ENCODE data around the gene GALNT7.

GRCh38 chr4:173318240-173318639, 149.6 kb downstream of the GALNT7 start:
- TF ChIP-seq POLR2A (IDR thresholded peaks at IDR 0.05) (no peak), CTCF (IDR thresholded peaks at IDR 0.05) (no peak)

Measured in Peyer's patch (tissue), 4 donors.